ENCODE data around the gene RAD51.

The RAD51 gene

DNA sequence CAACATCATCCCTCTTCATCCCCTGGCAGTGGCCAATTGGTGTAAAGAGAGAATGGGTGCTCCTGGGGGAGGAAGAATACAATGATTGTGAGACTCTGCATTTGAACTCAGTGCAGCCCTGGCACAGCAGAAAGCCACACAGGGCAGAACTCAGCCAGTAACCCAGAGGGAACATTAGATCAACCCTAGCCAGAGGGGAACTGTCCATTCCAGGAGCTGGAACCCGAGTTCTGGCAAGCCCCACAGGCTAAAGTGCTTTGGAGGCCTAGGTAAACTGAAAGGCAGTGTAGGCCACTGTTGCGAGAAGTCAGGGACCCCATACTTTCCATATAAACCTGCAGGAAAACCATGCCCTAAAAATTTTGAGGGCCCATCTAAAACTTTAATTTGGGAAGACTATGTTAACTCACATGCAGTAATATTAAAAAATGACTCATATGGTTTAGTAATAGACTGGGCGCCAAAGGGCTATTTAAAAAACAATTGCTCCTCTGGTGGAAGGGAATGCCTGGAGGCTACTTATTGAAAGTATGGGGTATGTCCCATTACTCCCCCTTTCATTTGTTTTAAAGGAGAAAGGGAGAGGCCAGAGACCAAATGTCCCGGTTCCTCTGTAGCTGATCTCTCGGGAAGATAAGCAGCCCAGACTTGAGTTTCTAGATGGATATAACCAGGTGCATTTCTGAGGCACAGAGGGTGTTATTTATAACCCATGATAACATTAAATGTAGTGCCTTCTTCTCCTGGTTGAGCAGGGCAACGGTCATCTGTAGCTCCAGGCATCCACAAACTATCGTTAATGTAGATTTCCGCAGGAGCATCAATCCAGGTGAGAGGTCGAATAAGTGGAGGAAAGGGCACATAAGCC is 5.8 kb upstream of the RAD51 start:
- Histone ChIP-seq H3K9me2 (replicated peaks; ENCODE audit: low read depth, low read length) (no peaks in the 10 kb centered on the region), H3K9me3 (ENCODE audit: insufficient read depth, low read depth, low read length) (no peaks in the 10 kb centered on the region), H3K9ac (ENCODE audit: low read depth, low read length, poor library complexity, severe bottlenecking) (no peak overlapping the region), H3K4me1 (ENCODE audit: insufficient read depth, low read length, poor library complexity, severe bottlenecking) (peaks cover 6% of the 10 kb centered on the region), H3K4me2 (ENCODE audit: low read depth, low read length, poor library complexity, severe bottlenecking) (no peak overlapping the region), H3K79me2 (ENCODE audit: insufficient read depth, low read length) (peaks cover 8% of the 10 kb centered on the region; the same call in 1 of the 2 replicates), H4K20me1 (ENCODE audit: insufficient read depth, low read length, poor library complexity, severe bottlenecking) (no peaks in the 10 kb centered on the region), H3K36me3 (ENCODE audit: insufficient read depth, low read length) (no peaks in the 10 kb centered on the region), H3K4me3 (ENCODE audit: low read length, poor library complexity, severe bottlenecking) (no peak overlapping the region), H3F3A (ENCODE audit: low read depth) (no peaks in the 10 kb centered on the region), H2AFZ (ENCODE audit: low read length) (no peak overlapping the region), H3K27me3 (ENCODE audit: insufficient read depth, low read length, poor library complexity, severe bottlenecking) (no peaks in the 10 kb centered on the region)
- no peak for TF ChIP-seq EZH2phosphoT487 (IDR thresholded peaks at IDR 0.05; ENCODE audit: borderline replicate concordance)
- TF ChIP-seq, protein P1, sequence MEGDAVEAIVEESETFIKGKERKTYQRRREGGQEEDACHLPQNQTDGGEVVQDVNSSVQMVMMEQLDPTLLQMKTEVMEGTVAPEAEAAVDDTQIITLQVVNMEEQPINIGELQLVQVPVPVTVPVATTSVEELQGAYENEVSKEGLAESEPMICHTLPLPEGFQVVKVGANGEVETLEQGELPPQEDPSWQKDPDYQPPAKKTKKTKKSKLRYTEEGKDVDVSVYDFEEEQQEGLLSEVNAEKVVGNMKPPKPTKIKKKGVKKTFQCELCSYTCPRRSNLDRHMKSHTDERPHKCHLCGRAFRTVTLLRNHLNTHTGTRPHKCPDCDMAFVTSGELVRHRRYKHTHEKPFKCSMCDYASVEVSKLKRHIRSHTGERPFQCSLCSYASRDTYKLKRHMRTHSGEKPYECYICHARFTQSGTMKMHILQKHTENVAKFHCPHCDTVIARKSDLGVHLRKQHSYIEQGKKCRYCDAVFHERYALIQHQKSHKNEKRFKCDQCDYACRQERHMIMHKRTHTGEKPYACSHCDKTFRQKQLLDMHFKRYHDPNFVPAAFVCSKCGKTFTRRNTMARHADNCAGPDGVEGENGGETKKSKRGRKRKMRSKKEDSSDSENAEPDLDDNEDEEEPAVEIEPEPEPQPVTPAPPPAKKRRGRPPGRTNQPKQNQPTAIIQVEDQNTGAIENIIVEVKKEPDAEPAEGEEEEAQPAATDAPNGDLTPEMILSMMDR (conservative IDR thresholded peaks at IDR 0.05; ENCODE audit: low read length) = no peak

DNA sequence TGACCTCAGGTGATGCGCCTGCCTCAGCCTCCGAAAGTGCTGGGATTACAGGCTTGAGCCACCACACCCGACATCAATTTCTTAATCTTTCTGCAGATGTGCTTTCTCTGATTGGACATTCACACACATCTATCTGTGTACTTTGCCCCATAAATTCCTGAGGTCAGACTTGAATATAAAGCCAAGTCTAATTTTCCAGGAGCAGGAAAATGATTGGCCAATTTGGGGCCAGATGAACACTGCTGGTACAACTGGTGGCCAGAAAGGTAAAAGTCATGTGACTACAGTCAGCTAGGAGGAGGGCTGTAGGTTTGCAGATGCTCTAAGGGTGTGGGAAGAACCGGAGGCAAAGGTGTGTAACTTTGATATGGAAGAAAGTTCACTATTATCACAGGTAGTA is 3.2 kb upstream of the RAD51 start:
- Histone ChIP-seq H3K4me2 (ENCODE audit: low read depth, low read length, poor library complexity, severe bottlenecking) (no peak overlapping the region), H3K9me3 (ENCODE audit: insufficient read depth, low read depth, low read length) (no peaks in the 10 kb centered on the region), H3K9me2 (replicated peaks; ENCODE audit: low read depth, low read length) (no peaks in the 10 kb centered on the region), H2AFZ (ENCODE audit: low read length) (no peak overlapping the region), H3K4me1 (ENCODE audit: insufficient read depth, low read length, poor library complexity, severe bottlenecking) (peaks cover 12% of the 10 kb centered on the region), H3K9ac (ENCODE audit: low read depth, low read length, poor library complexity, severe bottlenecking) (no peak overlapping the region), H3K27me3 (ENCODE audit: insufficient read depth, low read length, poor library complexity, severe bottlenecking) (no peaks in the 10 kb centered on the region), H4K20me1 (ENCODE audit: insufficient read depth, low read length, poor library complexity, severe bottlenecking) (no peaks in the 10 kb centered on the region), H3F3A (ENCODE audit: low read depth) (no peaks in the 10 kb centered on the region; the same call in 1 of the 2 replicates), H3K36me3 (ENCODE audit: insufficient read depth, low read length) (no peaks in the 10 kb centered on the region), H3K79me2 (ENCODE audit: insufficient read depth, low read length) (peaks cover 26% of the 10 kb centered on the region), H3K4me3 (ENCODE audit: low read length, poor library complexity, severe bottlenecking) (no peak overlapping the region)
- no peak for TF ChIP-seq EZH2phosphoT487 (IDR thresholded peaks at IDR 0.05; ENCODE audit: borderline replicate concordance)
- TF ChIP-seq, protein P1 (conservative IDR thresholded peaks at IDR 0.05; ENCODE audit: low read length) = no peak

DNA sequence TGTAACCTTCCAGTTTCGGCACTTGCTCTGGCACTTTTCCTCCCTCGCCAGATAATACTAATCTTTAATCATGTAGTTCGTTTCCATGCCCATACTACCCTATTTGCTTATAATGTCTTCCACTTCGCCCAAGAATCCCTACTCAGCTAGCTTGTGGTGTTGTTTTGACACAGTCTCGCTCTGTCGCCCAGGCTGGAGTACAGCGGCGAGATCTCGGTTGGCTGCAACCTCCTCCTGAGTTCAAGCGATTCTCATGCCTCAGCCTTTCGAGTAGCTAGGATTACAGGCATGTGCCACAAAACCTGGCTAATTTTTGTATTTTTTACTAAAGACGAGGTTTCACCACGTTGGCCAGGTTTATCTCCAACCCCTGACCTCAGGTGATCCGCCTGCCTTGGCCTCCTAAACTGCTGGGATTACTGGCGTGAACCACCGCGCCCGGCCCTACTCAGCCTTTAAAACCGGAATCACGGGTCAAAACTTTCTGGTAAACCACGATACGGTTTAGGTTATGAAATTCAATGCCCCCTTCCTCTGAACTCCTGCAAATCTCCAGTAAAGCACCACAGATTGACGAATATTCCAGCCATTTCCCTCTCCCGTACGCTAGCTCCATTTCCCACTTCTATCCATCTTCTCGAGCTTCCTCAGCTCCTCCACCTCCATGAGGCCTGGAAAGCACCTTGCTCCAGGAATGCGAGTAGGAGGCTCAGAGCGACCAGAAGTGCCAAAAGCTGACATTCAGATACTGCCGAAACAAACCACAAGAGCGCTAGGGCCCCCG is 878 bp upstream of the RAD51 start:
- Histone ChIP-seq H3K4me3 (ENCODE audit: low read length, poor library complexity, severe bottlenecking) (peak overlapping the region; percentile 90), H4K20me1 (ENCODE audit: insufficient read depth, low read length, poor library complexity, severe bottlenecking) (peaks cover 6% of the 10 kb centered on the region), H3K4me1 (ENCODE audit: insufficient read depth, low read length, poor library complexity, severe bottlenecking) (peaks cover 23% of the 10 kb centered on the region), H3F3A (ENCODE audit: low read depth) (no peaks in the 10 kb centered on the region; the same call in 1 of the 2 replicates), H3K9ac (ENCODE audit: low read depth, low read length, poor library complexity, severe bottlenecking) (peak overlapping the region; percentile 79), H3K79me2 (ENCODE audit: insufficient read depth, low read length) (peaks cover 48% of the 10 kb centered on the region), H3K9me2 (replicated peaks; ENCODE audit: low read depth, low read length) (no peaks in the 10 kb centered on the region), H3K9me3 (ENCODE audit: insufficient read depth, low read depth, low read length) (no peaks in the 10 kb centered on the region), H3K4me2 (ENCODE audit: low read depth, low read length, poor library complexity, severe bottlenecking) (peak overlapping the region; percentile 93), H3K36me3 (ENCODE audit: insufficient read depth, low read length) (no peaks in the 10 kb centered on the region), H2AFZ (ENCODE audit: low read length) (peak overlapping the region; percentile 94), H3K27me3 (ENCODE audit: insufficient read depth, low read length, poor library complexity, severe bottlenecking) (no peaks in the 10 kb centered on the region)
- TF ChIP-seq, protein P1 (conservative IDR thresholded peaks at IDR 0.05; ENCODE audit: low read length) = no peak

All from Loucy (cell line).